ENCODE measurements around the gene NTN1. TPM values are rescaled to one million over a fixed set of nuclear protein-coding genes. Genes with fewer than 3 reads are reported as not detected.

The NTN1 gene
- total RNA-seq, 2 experiments from 2014 or later: 0.40 to 0.42 TPM

GRCh38 chr17:9003355-9004131, 17.8 kb upstream of the NTN1 start:
- ChIA-PET CTCF (interaction anchor here (1.0 to 1.6 kb wide), 5 partner anchors 17 to 551 kb away, joined by 3 to 4 read pairs (median 3); partner anchors contain the start of gene NTN1), POLR2A (no interaction called here)

GRCh38 chr17:9004132-9004960, 17.0 kb upstream of the NTN1 start:
- CTCF ChIA-PET: interaction anchor here (0.6 to 0.8 kb wide), 2 partner anchors 9 to 146 kb away, joined by 3 to 5 read pairs; no protein-coding TSS in a partner anchor
- POLR2A ChIA-PET: no interaction called here

GRCh38 chr17:9004961-9005285, 16.4 kb upstream of the NTN1 start:
- CTCF ChIA-PET: interaction anchor here (0.8 kb wide), 1 partner anchor 9 kb away, joined by 3 read pairs; no protein-coding TSS in a partner anchor
- POLR2A ChIA-PET: no interaction called here

- ChIA-PET POLR2A (no interaction called here), CTCF (no interaction called here)
These were observed 15.0 kb upstream of the NTN1 start for GRCh38 chr17:9006175-9006767.

- ChIA-PET POLR2A (no interaction called here), CTCF (interaction anchor here (1.6 kb wide), 1 partner anchor 9 kb away, joined by 5 read pairs; no protein-coding TSS in a partner anchor)
These were observed 14.1 kb upstream of the NTN1 start for GRCh38 chr17:9007052-9007714.

- ChIA-PET POLR2A (no interaction called here), CTCF (interaction anchor here (1.2 kb wide), 1 partner anchor 12 kb away, joined by 3 read pairs; no protein-coding TSS in a partner anchor)
These were observed 12.2 kb upstream of the NTN1 start for GRCh38 chr17:9009096-9009495.

- CTCF ChIA-PET: interaction anchor here (1.2 kb wide), 1 partner anchor 12 kb away, joined by 3 read pairs; no protein-coding TSS in a partner anchor
These were observed 11.6 kb upstream of the NTN1 start for GRCh38 chr17:9009737-9010136.

GRCh38 chr17:9011001-9011400, 10.3 kb upstream of the NTN1 start:
- ChIA-PET CTCF (no interaction called here), POLR2A (no interaction called here)

More at GRCh38 chr17:9009737-9010136, 11.6 kb upstream of the NTN1 start:
- POLR2A ChIA-PET: no interaction called here

- ChIA-PET CTCF (no interaction called here), POLR2A (no interaction called here)
These were observed 4.3 kb upstream of the NTN1 start for GRCh38 chr17:9016941-9017552.

GRCh38 chr17:9018726-9019125, 2.6 kb upstream of the NTN1 start:
- ChIA-PET CTCF (no interaction called here), POLR2A (no interaction called here)

- POLR2A ChIA-PET: no interaction called here
- CTCF ChIA-PET: interaction anchor here (0.6 to 1.7 kb wide), 3 partner anchors 17 to 527 kb away, joined by 3 to 4 read pairs (median 3); no protein-coding TSS in a partner anchor
These were observed 1.1 kb upstream of the NTN1 start for GRCh38 chr17:9020096-9020823.

- ChIA-PET CTCF (interaction anchor here (1.0 to 1.7 kb wide), 3 partner anchors 18 to 22 kb away, joined by 3 to 4 read pairs (median 3); no protein-coding TSS in a partner anchor), POLR2A (no interaction called here)
These were observed 519 bp upstream of the NTN1 start for GRCh38 chr17:9020824-9021157.

GRCh38 chr17:9021992-9022572, 772 bp downstream of the NTN1 start:
- ChIA-PET CTCF (interaction anchor here (1.0 kb wide), 1 partner anchor 19 kb away, joined by 3 read pairs; no protein-coding TSS in a partner anchor), POLR2A (no interaction called here)

GRCh38 chr17:9022573-9023391, 1.5 kb downstream of the NTN1 start:
- CTCF ChIA-PET: no interaction called here

GRCh38 chr17:9023392-9024218, 2.3 kb downstream of the NTN1 start:
- ChIA-PET POLR2A (interaction anchor here (0.5 kb wide), 1 partner anchor 283 kb away, joined by 4 read pairs; no protein-coding TSS in a partner anchor), CTCF (no interaction called here)

More at GRCh38 chr17:9022573-9023391, 1.5 kb downstream of the NTN1 start:
- POLR2A ChIA-PET: interaction anchor here (0.5 kb wide), 1 partner anchor 282 kb away, joined by 4 read pairs; no protein-coding TSS in a partner anchor

GRCh38 chr17:9024497-9024896, 3.2 kb downstream of the NTN1 start:
- CTCF ChIA-PET: no interaction called here
- POLR2A ChIA-PET: no interaction called here
